Choroid plexus epithelial cell (primary cell): Measurements from ENCODE around the gene ZNF177.

Experiments
- DNase-seq: peaks from one replicate; pipeline ENCODE4 v3.0.0-alpha.2; 2010; ENCODE audit warnings: low read depth
- H3K4me3 ChIP-seq: 2 replicates; pipeline ENCODE4 v1.5.1; 2011; ENCODE audit warnings: low read depth, mild to moderate bottlenecking, control low read depth, low read length, moderate library complexity
- TF ChIP-seq, protein P1 (sequence below): conservative IDR thresholded peaks from 2 replicates; pipeline ENCODE4 v1.5.1; 2011; ENCODE audit warnings: low read depth, mild to moderate bottlenecking, control low read depth, inconsistent platforms, low read length, moderate library complexity

Gene ZNF177

DNA sequence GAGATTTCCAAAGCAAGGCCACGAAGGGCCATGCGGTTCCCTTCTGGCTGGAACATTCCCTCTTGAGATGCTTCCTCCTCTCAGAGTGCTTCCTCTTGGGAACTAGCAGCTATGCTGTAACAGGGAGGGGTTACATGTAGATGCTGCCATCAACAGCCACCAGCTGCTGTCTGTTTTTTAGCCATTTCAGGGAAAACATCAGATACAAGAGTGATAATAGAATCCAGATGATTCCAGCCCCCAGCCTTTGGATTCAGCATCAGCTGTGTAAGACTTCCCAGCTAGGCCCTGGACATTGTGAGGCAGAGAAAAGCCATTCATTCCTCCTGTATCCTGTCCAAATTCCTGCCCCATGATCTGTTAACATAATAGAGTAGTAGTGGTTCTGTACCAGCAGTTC, 8.2 kb upstream of the ZNF177 start:
- no peak for DNase-seq
- no peak overlapping the region for H3K4me3 ChIP-seq
- TF ChIP-seq, protein P1, sequence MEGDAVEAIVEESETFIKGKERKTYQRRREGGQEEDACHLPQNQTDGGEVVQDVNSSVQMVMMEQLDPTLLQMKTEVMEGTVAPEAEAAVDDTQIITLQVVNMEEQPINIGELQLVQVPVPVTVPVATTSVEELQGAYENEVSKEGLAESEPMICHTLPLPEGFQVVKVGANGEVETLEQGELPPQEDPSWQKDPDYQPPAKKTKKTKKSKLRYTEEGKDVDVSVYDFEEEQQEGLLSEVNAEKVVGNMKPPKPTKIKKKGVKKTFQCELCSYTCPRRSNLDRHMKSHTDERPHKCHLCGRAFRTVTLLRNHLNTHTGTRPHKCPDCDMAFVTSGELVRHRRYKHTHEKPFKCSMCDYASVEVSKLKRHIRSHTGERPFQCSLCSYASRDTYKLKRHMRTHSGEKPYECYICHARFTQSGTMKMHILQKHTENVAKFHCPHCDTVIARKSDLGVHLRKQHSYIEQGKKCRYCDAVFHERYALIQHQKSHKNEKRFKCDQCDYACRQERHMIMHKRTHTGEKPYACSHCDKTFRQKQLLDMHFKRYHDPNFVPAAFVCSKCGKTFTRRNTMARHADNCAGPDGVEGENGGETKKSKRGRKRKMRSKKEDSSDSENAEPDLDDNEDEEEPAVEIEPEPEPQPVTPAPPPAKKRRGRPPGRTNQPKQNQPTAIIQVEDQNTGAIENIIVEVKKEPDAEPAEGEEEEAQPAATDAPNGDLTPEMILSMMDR: no peak

GRCh38 chr19:9370738-9371619, 8.2 kb downstream of the ZNF177 start:
- TF ChIP-seq, protein P1: no peak
- peak; percentile 0 for DNase-seq
- H3K4me3 ChIP-seq: no peak overlapping the region

DNA sequence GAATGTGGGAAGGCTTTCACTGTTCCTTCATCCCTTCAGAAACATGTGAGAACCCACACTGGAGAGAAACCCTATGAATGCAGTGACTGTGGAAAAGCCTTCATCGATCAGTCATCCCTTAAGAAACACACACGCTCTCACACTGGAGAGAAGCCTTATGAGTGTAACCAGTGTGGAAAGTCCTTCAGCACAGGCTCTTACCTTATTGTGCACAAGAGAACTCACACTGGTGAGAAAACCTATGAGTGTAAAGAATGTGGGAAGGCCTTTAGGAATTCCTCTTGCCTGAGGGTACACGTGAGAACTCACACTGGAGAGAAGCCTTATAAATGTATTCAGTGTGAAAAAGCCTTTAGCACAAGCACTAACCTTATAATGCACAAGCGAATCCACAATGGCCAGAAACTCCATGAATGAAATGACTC, 18.6 kb downstream of the ZNF177 start:
- no peak overlapping the region for H3K4me3 ChIP-seq
- peak; percentile 5 for DNase-seq
- TF ChIP-seq, protein P1: no peak

DNA sequence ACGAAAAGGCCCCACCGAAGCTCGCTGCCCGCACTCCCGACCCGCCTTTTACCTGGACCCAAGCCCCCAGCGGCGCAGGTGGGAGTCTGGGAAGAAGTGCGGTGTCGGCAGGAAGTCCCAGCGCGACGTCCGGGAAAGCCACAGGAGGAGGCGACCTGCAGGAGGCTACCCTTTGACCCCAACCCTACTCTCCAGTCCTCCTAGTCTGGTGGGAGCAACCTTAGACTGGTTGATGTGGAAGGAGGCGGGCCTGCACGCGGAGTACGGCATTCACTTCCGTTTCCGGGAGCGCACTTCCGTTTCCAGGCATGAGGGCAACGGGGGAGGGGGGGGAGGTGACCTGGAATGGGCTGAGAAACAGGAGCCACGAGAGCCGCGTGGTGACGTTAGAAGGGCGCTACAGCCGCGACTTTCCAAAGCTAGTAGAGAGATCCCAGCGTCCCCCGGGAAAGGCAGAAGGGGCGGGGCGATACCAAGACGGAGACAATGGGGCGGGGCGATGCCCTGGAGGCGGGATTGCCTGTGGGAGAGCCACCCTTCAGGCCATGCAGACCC, 44.1 kb downstream of the ZNF177 start:
- H3K4me3 ChIP-seq: peak overlapping the region; percentile 86
- TF ChIP-seq, protein P1: no peak
- peak; percentile 91 for DNase-seq

DNA sequence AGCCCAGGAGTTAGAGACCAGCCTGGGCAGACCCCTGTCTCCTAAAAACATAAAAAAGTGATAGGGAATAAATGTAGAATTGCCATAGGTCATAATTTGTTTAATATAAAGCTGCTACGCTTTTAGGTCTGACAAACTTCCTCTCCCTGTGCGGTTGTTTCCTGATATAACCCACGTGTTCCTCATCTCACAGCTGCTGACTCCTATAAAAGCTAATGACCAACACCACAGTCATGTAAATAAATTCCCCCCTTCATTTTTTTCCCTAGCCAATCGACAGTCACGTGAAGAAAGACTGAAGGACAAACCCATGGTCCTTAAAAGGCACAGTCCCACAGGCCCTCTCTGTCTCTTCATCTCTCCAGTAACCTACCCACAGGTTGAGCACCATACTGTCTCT, 45.0 kb downstream of the ZNF177 start:
- DNase-seq: no peak
- TF ChIP-seq, protein P1: no peak
- peak overlapping the region; percentile 86 for H3K4me3 ChIP-seq

DNA sequence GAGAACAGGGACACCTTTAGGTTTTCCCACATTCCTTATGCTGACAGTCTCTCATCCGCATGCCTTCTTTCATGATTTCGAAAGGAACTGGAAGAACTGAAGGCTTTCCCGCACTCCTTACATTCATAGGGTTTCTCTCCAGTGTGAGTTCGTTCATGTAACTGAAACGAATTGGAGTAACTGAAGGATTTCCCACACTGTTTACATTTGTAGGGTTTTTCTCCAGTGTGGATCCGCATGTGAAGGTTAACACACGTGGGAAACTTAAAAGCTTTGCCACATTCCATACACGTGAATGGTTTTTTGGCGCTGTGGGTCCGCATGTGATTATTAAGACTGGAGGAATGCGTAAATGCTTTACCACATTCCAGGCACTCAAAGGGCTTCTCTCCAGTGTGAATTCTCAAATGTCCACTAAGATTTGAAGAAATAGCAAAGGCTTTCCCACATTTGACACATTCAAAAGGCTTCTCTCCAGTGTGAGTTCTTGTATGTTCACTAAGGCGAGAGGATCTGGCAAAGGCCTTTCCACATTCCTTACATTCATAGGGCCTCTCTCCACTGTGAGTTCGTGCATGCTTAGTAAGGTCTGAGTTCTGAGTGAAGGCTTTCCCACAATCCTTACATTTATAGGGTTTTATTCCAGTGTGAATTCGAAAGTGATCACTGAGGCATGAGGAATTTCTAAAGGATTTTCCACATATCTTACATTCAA, 50.6 kb downstream of the ZNF177 start:
- TF ChIP-seq, protein P1: no peak
- DNase-seq: peak; percentile 4
- H3K4me3 ChIP-seq: no peak overlapping the region
